Progenitor cell of endocrine pancreas (in vitro differentiated cells): ENCODE data around the gene HOXC10. TPM values are rescaled to one million over a fixed set of nuclear protein-coding genes. Genes with fewer than 3 reads are reported as not detected.

Experiments used
- DNase-seq: peaks from one replicate; pipeline ENCODE4 v3.0.0; 2021; ENCODE audit warnings: low spot score; ENCODE audit not compliant: unreplicated experiment
- H3K27ac Mint-ChIP-seq: 2 replicates; pipeline ENCODE4 v1.8.0; 2021; ENCODE audit warnings: mild to moderate bottlenecking, moderate library complexity, mixed read lengths
- H3K27me3 Mint-ChIP-seq: 2 replicates; pipeline ENCODE4 v1.8.0; 2021; ENCODE audit warnings: mixed read lengths
- H3K36me3 Mint-ChIP-seq: 2 replicates; pipeline ENCODE4 v1.8.0; 2022; ENCODE audit warnings: mixed read lengths; ENCODE audit not compliant: insufficient read depth
- H3K4me1 Mint-ChIP-seq: 2 replicates; pipeline ENCODE4 v1.8.0; 2021; ENCODE audit warnings: low read depth, mixed read lengths
- H3K4me3 Mint-ChIP-seq: 2 replicates; pipeline ENCODE4 v1.8.0; 2021; ENCODE audit warnings: low read depth, mild to moderate bottlenecking, moderate library complexity, mixed read lengths
- H3K9me3 Mint-ChIP-seq: 2 replicates; pipeline ENCODE4 v1.8.0; 2021; ENCODE audit warnings: low read depth, mixed read lengths
- total RNA-seq: library from RNA; stranded (reverse); gene quantifications from 2 replicates; pipeline ENCODE4 v1.2.1, GENCODE V29; 2021
- TF ChIP-seq, protein P1 (sequence below): fragments of 200-600 bp; sonication (generic); IDR thresholded peaks from one replicate; pipeline ENCODE4 v1.5.0; 2021; ENCODE audit warnings: antibody characterized with exemption, mild to moderate bottlenecking; ENCODE audit not compliant: unreplicated experiment

Gene HOXC10
- total RNA-seq, 1 donor from 2014 or later: not detected

DNA sequence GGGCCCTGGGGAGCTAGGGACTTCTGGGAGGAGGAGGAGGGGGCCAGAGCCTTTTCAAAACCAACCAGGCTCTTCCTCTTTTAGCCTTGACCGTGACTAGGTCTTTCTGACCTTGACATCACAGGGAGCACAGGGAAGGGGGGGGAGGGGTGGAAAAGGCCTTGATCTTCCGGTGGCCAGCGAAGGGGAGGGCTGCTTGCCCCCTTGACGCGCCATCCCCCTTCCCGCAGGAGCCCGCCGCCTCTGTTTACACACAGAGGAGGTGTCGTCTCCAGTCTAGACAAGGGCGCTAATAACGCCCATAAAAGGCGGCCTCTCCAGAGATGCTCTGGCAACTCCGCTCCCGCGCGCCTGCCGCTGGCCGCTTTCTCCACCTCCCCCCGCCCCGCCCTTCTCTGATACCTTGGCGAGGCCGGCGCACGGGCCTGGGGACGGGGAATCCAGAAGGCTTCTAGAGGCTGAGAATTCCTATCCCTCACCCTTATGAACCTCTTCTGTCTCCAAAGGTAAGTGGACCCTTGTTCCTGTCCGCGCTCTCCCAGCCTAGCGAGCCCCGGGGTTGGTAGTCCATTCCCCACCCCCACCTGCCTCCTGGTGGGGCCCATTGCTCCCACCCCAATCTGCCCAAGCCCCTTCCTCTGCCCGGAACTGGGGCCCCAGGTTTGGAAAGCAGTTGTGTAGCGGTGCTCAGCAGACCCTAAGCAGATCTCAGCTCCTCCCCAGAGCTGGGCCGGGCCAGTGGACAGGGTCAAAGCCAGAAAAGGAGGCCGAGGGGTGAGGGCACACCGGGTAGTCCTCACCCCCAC lies 35.1 kb upstream of the HOXC10 start:
- Mint-ChIP-seq H3K27me3 (peaks cover 99% of the 10 kb centered on the region), H3K36me3 (no peaks in the 10 kb centered on the region), H3K4me1 (no peaks in the 10 kb centered on the region), H3K4me3 (no peak overlapping the region), H3K9me3 (no peaks in the 10 kb centered on the region), H3K27ac (no peak overlapping the region)
- DNase-seq: no peak
- TF ChIP-seq, protein P1, sequence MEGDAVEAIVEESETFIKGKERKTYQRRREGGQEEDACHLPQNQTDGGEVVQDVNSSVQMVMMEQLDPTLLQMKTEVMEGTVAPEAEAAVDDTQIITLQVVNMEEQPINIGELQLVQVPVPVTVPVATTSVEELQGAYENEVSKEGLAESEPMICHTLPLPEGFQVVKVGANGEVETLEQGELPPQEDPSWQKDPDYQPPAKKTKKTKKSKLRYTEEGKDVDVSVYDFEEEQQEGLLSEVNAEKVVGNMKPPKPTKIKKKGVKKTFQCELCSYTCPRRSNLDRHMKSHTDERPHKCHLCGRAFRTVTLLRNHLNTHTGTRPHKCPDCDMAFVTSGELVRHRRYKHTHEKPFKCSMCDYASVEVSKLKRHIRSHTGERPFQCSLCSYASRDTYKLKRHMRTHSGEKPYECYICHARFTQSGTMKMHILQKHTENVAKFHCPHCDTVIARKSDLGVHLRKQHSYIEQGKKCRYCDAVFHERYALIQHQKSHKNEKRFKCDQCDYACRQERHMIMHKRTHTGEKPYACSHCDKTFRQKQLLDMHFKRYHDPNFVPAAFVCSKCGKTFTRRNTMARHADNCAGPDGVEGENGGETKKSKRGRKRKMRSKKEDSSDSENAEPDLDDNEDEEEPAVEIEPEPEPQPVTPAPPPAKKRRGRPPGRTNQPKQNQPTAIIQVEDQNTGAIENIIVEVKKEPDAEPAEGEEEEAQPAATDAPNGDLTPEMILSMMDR: no peak

DNA sequence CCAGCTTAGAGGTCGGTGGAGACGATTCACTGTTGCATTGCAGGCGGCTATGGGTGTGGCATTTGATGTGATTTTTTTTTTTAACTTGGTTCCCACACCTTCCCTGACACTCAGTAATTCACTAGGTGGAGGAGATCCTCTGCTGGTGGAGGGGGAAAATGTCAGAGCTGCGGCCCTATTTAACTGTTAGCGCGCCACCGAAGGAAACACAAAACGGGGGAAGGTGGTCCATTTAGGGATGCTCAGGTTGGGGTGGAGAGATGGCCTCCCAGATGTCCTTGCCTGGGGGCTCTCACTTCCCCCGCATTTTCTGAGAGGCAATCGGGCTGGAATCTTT lies 34.5 kb upstream of the HOXC10 start:
- Mint-ChIP-seq H3K36me3 (no peaks in the 10 kb centered on the region), H3K27ac (no peak overlapping the region), H3K4me1 (no peaks in the 10 kb centered on the region), H3K4me3 (no peak overlapping the region), H3K9me3 (no peaks in the 10 kb centered on the region), H3K27me3 (peaks cover 97% of the 10 kb centered on the region)
- TF ChIP-seq, protein P1: no peak
- no peak for DNase-seq

DNA sequence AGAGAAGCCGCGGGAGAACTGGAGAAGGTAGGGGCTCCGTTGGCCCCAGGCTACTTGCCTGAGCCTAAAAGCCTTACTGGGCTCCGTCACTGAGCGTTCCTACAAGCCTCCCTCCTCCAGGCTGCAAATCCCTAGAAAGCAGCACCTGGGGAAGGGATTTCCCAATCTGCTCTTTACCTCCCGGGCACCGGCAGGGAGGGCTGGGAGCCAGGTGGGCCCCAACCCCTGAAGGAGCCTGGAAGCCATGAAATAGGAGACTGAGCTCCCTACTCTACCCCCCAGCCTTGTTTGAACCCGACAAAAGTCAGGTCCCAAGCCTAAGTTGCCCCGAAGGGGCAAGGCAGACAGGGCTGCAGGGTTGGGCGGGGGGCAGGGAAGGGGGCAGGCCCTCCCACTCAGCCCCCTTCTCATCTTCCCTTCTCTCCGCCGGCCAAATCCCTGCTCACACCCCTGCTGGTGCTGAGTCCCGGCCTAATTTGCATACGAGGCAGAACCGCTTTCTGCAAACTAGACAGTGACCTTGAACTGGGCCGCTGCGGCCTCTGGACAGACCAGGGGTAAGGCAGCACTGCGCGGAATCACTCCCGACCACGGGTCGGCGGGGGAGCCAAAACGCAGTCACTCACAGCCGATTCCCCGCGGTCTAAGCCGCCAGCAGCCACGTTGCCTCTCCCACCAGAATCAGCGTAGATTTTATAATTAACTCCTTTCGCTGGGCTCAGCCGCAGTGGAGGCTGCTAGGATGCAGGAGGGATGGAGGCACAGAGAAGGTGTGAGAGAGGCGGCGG lies 34.0 kb upstream of the HOXC10 start:
- H3K4me3 Mint-ChIP-seq: no peak overlapping the region
- peaks cover 97% of the 10 kb centered on the region for H3K27me3 Mint-ChIP-seq

DNA sequence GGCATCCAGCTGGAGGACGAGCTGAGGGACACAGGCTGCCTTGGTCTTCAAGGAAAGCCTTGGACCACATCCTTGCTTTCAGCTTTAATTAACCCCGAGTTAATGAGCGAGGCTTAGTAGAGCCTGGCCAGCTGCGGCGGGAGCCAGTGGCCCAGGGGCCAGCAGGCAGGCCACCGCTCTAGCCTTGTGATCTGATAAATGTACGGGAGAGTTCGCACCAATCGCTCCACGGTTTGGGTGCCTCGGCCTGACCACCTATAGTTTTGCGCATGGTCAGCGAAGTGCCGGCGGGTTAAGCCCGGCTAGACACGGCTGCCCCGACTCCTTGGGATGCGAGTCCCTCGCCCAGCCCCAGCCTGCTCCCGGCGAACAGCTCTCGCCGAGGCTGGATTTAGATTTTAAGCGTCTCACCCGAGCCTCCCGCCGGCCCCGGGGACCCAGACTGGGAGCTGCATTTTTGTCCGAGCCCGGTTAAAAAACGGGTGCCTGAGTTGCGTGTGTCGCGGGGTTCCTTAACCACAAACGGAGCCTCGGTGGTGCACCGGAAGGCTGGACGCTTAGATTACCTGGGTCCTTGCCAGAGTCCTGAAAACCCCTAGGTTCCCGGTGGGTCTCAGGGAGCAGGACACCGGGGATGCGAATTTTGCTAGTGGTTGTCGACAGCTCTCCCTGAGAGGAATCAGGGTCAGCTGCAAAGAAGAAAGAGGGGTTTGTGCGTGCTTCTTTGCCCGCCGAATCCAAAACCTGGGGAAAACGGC lies 33.2 kb upstream of the HOXC10 start:
- Mint-ChIP-seq H3K27me3 (peaks cover 97% of the 10 kb centered on the region), H3K4me3 (no peak overlapping the region), H3K27ac (no peak overlapping the region), H3K36me3 (no peaks in the 10 kb centered on the region), H3K9me3 (no peaks in the 10 kb centered on the region), H3K4me1 (no peaks in the 10 kb centered on the region)
- DNase-seq: no peak
- TF ChIP-seq, protein P1: no peak

More for the DNA sequence above, 34.0 kb upstream of the HOXC10 start:
- Mint-ChIP-seq H3K27ac (no peak overlapping the region), H3K4me1 (no peaks in the 10 kb centered on the region), H3K36me3 (no peaks in the 10 kb centered on the region), H3K9me3 (no peaks in the 10 kb centered on the region)
- TF ChIP-seq, protein P1: no peak
- DNase-seq: no peak

DNA sequence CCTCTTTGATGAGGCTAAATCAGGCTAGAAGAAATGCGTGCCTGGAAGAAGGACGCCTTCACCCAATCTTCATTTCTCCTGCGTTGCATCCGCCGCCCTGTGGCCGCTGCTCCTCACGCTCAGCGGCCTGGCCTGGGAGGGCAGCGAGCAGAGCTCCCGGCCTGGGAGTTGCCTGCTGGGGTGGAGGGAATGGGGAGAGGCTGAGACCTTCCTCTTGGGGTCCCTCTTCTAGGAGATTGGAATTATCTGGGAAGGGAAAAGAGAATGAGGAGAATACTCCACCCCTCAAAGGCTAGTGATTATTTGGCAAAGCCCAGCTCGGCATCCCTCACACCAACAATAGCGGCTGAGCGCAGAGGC lies 32.6 kb upstream of the HOXC10 start:
- Mint-ChIP-seq H3K4me1 (no peaks in the 10 kb centered on the region), H3K27ac (no peak overlapping the region), H3K36me3 (no peaks in the 10 kb centered on the region), H3K9me3 (no peaks in the 10 kb centered on the region), H3K27me3 (peaks cover 97% of the 10 kb centered on the region), H3K4me3 (no peak overlapping the region)
- TF ChIP-seq, protein P1: peak; percentile 22
- no peak for DNase-seq
